ENCODE data around the gene LELP1. TPM values are rescaled to one million over a fixed set of nuclear protein-coding genes. Genes with fewer than 3 reads are reported as not detected.

The LELP1 gene
- total RNA-seq, 1 donor from 2014 or later: not detected

DNA sequence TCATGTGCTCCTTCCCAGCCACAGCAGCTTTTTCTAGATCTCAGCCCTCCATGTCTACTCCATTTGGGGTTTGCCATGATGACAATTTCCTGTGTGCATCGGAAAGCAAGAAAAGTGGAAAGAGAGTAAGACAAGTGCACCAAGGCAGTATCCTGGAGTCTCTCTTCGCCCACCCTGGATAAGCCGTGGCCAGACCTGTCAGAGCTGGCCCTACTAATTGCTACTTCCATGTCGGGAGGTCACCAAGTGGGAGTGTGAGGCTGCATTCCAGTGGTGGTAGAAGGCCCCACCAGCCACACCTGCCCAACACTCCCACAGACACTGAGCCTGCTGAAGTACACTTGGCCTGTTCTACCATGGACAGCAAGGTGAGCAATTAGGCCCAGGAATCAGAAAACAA is 42.2 kb downstream of the LELP1 start:
- H3K4me1 ChIP-seq (ENCODE audit: control insufficient read depth in 3 of 3, insufficient read depth in 3 of 3, low read length in 3 of 3): peaks cover 0 to 3% (median 0%) of the 10 kb centered on the region in 3 donors
- no peaks in the 10 kb centered on the region for H3K9me3 ChIP-seq (ENCODE audit: control insufficient read depth in 3 of 3, low read length in 3 of 3)
- H3K27ac ChIP-seq (ENCODE audit: low read depth, low read length): no peak overlapping the region
- H3K9ac ChIP-seq (ENCODE audit: low read depth in 1 of 3, low read length in 3 of 3): no peak overlapping the region
- H3K4me3 ChIP-seq (ENCODE audit: low read length in 3 of 3): no peak overlapping the region
- no peaks in the 10 kb centered on the region for H3K36me3 ChIP-seq (ENCODE audit: control insufficient read depth in 3 of 3, insufficient read depth in 3 of 3, low read length in 3 of 3)
- H3K27me3 ChIP-seq (ENCODE audit: control insufficient read depth in 3 of 3, insufficient read depth in 3 of 3, low read length in 3 of 3): peaks cover 2 to 16% (median 3%) of the 10 kb centered on the region in 3 donors

DNA sequence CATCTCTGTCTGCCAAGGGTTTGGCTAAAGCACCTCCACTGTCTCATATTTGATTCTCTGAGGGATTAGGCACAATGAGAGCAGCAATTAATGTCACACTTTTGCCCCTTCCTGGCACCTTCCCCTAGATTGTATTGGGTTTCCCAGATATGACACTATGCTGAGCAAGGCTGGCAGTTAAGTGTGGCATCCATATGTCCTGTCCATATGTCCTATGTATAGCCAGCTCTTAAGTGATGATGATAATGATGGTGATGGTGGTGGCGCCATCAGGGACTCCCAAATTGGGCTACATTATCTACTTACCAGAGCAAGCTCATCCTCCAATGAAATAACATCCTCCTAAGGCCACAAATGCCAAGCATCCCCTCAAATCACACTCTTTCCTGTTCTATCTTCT is 42.8 kb downstream of the LELP1 start:
- H3K36me3 ChIP-seq (ENCODE audit: control insufficient read depth in 3 of 3, insufficient read depth in 3 of 3, low read length in 3 of 3): no peaks in the 10 kb centered on the region
- H3K9me3 ChIP-seq (ENCODE audit: control insufficient read depth in 3 of 3, low read length in 3 of 3): no peaks in the 10 kb centered on the region
- no peak overlapping the region for H3K27ac ChIP-seq (ENCODE audit: low read depth, low read length)
- no peak overlapping the region for H3K4me3 ChIP-seq (ENCODE audit: low read length in 3 of 3)
- peaks cover 2 to 16% (median 3%) of the 10 kb centered on the region in 3 donors for H3K27me3 ChIP-seq (ENCODE audit: control insufficient read depth in 3 of 3, insufficient read depth in 3 of 3, low read length in 3 of 3)
- H3K9ac ChIP-seq (ENCODE audit: low read depth in 1 of 3, low read length in 3 of 3): no peak overlapping the region
- H3K4me1 ChIP-seq (ENCODE audit: control insufficient read depth in 3 of 3, insufficient read depth in 3 of 3, low read length in 3 of 3): peaks cover 0 to 3% (median 0%) of the 10 kb centered on the region in 3 donors

DNA sequence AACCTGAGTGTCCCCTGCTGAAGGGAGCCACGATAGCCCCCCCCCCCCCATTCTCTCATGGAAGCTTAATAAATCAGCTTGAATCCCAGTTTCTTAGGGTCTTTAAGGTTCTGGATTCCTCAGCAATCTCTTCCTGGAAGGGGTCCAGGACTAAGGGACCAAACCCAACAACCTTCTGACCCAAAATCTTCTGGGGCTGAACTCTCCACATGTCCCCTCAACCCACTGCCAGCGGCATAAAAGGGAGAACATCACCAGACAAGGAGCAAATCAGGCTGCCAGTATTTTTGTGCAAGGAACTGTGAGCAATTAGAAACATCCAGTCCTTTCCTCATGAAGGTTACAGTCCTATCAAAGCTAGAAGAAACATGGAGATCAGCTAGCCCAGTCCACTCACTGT is 43.6 kb downstream of the LELP1 start:
- Histone ChIP-seq H3K36me3 (ENCODE audit: control insufficient read depth in 3 of 3, insufficient read depth in 3 of 3, low read length in 3 of 3) (no peaks in the 10 kb centered on the region), H3K9me3 (ENCODE audit: control insufficient read depth in 3 of 3, low read length in 3 of 3) (no peaks in the 10 kb centered on the region), H3K27ac (ENCODE audit: low read depth, low read length) (no peak overlapping the region), H3K4me1 (ENCODE audit: control insufficient read depth in 3 of 3, insufficient read depth in 3 of 3, low read length in 3 of 3) (peaks cover 0 to 3% (median 0%) of the 10 kb centered on the region in 3 donors), H3K4me3 (ENCODE audit: low read length in 3 of 3) (no peak overlapping the region), H3K27me3 (ENCODE audit: control insufficient read depth in 3 of 3, insufficient read depth in 3 of 3, low read length in 3 of 3) (peaks cover 2 to 16% (median 3%) of the 10 kb centered on the region in 3 donors), H3K9ac (ENCODE audit: low read depth in 1 of 3, low read length in 3 of 3) (no peak overlapping the region)

DNA sequence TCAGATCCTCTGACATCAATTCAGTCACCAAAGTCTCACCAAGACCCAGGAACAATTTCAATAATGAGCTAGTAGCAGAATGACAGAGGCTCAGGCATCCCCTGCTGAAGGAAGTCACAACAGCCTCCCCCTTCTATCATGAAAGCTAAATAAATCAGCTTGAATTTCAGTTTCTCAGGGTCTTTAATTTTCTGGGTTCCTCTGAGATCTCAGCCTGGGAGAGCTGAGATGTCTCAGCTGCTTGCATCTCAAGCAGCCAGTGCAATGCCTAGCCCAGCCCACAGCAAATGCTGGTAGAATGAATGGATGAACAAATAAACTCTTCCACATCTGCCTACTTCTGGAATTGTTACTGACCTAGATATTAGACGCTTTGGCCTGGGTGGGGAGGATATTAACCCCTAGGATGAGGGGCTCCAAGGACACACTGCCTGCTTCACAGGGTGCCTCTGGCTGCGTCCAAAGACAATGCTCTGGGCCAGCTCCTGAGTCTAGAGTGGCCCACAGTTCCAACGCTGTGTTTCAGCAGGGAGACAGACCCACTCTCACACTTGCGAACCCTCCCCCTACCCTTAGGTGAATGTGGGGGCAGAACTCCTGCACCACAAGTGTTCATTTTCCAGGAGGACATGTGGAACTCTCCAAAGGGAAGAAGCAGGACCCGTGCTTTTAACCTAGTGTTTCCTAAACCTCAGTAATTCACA is 45.1 kb downstream of the LELP1 start:
- H3K4me1 ChIP-seq (ENCODE audit: control insufficient read depth in 3 of 3, insufficient read depth in 3 of 3, low read length in 3 of 3): peaks cover 0 to 3% (median 0%) of the 10 kb centered on the region in 3 donors
- no peaks in the 10 kb centered on the region for H3K9me3 ChIP-seq (ENCODE audit: control insufficient read depth in 3 of 3, low read length in 3 of 3)
- H3K4me3 ChIP-seq (ENCODE audit: low read length in 3 of 3): no peak overlapping the region
- H3K36me3 ChIP-seq (ENCODE audit: control insufficient read depth in 3 of 3, insufficient read depth in 3 of 3, low read length in 3 of 3): no peaks in the 10 kb centered on the region
- no peak overlapping the region for H3K9ac ChIP-seq (ENCODE audit: low read depth in 1 of 3, low read length in 3 of 3)
- H3K27ac ChIP-seq (ENCODE audit: low read depth, low read length): no peak overlapping the region
- H3K27me3 ChIP-seq (ENCODE audit: control insufficient read depth in 3 of 3, insufficient read depth in 3 of 3, low read length in 3 of 3): peaks cover 2 to 16% (median 6%) of the 10 kb centered on the region in 3 donors

GRCh38 chr1:153250166-153250565 is 46.9 kb downstream of the LELP1 start:
- peaks cover 2 to 16% (median 6%) of the 10 kb centered on the region in 3 donors for H3K27me3 ChIP-seq (ENCODE audit: control insufficient read depth in 3 of 3, insufficient read depth in 3 of 3, low read length in 3 of 3)
- no peak overlapping the region for H3K4me3 ChIP-seq (ENCODE audit: low read length in 3 of 3)
- no peaks in the 10 kb centered on the region for H3K9me3 ChIP-seq (ENCODE audit: control insufficient read depth in 3 of 3, low read length in 3 of 3)
- no peak overlapping the region for H3K27ac ChIP-seq (ENCODE audit: low read depth, low read length)
- peaks cover 0 to 3% (median 0%) of the 10 kb centered on the region in 3 donors for H3K4me1 ChIP-seq (ENCODE audit: control insufficient read depth in 3 of 3, insufficient read depth in 3 of 3, low read length in 3 of 3)
- H3K36me3 ChIP-seq (ENCODE audit: control insufficient read depth in 3 of 3, insufficient read depth in 3 of 3, low read length in 3 of 3): no peaks in the 10 kb centered on the region
- H3K9ac ChIP-seq (ENCODE audit: low read depth in 1 of 3, low read length in 3 of 3): no peak overlapping the region

DNA sequence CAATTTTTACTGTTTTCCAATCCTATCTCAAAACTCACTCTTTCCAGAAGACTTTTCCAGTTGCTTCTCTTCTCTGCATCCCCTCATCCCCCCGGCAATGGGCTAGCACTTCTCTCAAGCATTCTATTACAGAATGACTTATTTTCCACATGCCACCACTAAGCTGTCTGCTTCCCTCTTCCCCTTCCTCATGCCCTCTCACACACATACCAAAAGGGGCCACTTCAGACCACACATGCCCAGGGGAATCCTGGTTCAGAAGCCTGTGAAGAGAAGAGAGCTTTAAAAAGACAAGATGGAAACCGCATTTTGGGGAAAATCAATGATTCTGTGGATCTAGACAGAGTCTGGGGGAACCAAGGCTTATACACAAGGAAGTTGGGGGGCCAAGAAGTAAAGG is 47.9 kb downstream of the LELP1 start:
- no peak overlapping the region for H3K27ac ChIP-seq (ENCODE audit: low read depth, low read length)
- peaks cover 2 to 13% (median 6%) of the 10 kb centered on the region in 3 donors for H3K27me3 ChIP-seq (ENCODE audit: control insufficient read depth in 3 of 3, insufficient read depth in 3 of 3, low read length in 3 of 3)
- no peak overlapping the region for H3K9ac ChIP-seq (ENCODE audit: low read depth in 1 of 3, low read length in 3 of 3)
- H3K4me1 ChIP-seq (ENCODE audit: control insufficient read depth in 3 of 3, insufficient read depth in 3 of 3, low read length in 3 of 3): peaks cover 0 to 3% (median 0%) of the 10 kb centered on the region in 3 donors
- H3K36me3 ChIP-seq (ENCODE audit: control insufficient read depth in 3 of 3, insufficient read depth in 3 of 3, low read length in 3 of 3): no peaks in the 10 kb centered on the region
- no peaks in the 10 kb centered on the region for H3K9me3 ChIP-seq (ENCODE audit: control insufficient read depth in 3 of 3, low read length in 3 of 3)
- no peak overlapping the region for H3K4me3 ChIP-seq (ENCODE audit: low read length in 3 of 3)

DNA sequence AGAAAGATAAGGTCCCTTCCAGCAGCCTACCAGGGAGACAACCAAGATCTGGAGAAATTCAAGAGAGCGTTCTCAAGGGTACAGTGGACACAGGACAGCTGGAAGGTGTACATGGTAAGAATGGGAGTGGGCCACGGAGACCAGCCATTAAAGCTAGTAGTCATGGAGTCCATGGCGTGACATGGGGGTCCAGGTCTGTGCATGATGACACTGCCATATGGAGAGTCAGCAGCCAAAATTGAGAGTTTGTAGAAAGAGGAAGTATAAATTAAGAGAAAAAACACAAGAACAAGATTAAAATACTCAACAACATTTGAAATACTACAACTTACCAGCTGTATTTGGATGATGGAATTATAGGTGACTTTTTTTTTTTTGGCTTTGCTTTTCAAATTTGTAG is 48.3 kb downstream of the LELP1 start:
- Histone ChIP-seq H3K4me3 (ENCODE audit: low read length in 3 of 3) (no peak overlapping the region), H3K27ac (ENCODE audit: low read depth, low read length) (no peak overlapping the region), H3K27me3 (ENCODE audit: control insufficient read depth in 3 of 3, insufficient read depth in 3 of 3, low read length in 3 of 3) (peaks cover 2 to 11% (median 6%) of the 10 kb centered on the region in 3 donors), H3K4me1 (ENCODE audit: control insufficient read depth in 3 of 3, insufficient read depth in 3 of 3, low read length in 3 of 3) (peaks cover 0 to 3% (median 0%) of the 10 kb centered on the region in 3 donors), H3K36me3 (ENCODE audit: control insufficient read depth in 3 of 3, insufficient read depth in 3 of 3, low read length in 3 of 3) (no peaks in the 10 kb centered on the region), H3K9me3 (ENCODE audit: control insufficient read depth in 3 of 3, low read length in 3 of 3) (no peaks in the 10 kb centered on the region), H3K9ac (ENCODE audit: low read depth in 1 of 3, low read length in 3 of 3) (no peak overlapping the region)

DNA sequence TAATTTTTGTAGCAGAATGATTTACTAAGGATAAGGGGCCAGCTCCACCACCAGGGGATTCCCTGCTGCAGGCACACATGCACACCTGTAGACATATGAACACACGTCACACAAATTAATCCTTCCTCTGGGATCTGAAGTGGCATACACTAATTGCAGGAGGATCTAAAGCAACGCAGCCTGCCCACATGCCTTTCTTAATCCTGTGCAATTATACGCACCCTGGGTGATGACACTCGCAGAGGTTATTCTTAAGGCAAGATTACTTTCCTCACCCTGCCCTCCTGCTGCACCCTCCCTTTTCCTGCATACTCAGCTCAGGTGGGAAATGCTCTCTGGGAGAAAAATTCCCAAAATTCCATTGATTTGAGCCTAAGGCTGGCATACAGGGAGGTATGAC is 48.8 kb downstream of the LELP1 start:
- no peaks in the 10 kb centered on the region for H3K9me3 ChIP-seq (ENCODE audit: control insufficient read depth in 3 of 3, low read length in 3 of 3)
- no peak overlapping the region for H3K27ac ChIP-seq (ENCODE audit: low read depth, low read length)
- H3K4me1 ChIP-seq (ENCODE audit: control insufficient read depth in 3 of 3, insufficient read depth in 3 of 3, low read length in 3 of 3): peaks cover 0 to 3% (median 0%) of the 10 kb centered on the region in 3 donors
- H3K36me3 ChIP-seq (ENCODE audit: control insufficient read depth in 3 of 3, insufficient read depth in 3 of 3, low read length in 3 of 3): no peaks in the 10 kb centered on the region
- no peak overlapping the region for H3K9ac ChIP-seq (ENCODE audit: low read depth in 1 of 3, low read length in 3 of 3)
- H3K4me3 ChIP-seq (ENCODE audit: low read length in 3 of 3): no peak overlapping the region
- peaks cover under 1 to 10% (median 6%) of the 10 kb centered on the region in 3 donors for H3K27me3 ChIP-seq (ENCODE audit: control insufficient read depth in 3 of 3, insufficient read depth in 3 of 3, low read length in 3 of 3)

GRCh38 chr1:153253076-153253475 is 49.8 kb downstream of the LELP1 start:
- peaks cover 0 to 3% (median 0%) of the 10 kb centered on the region in 3 donors for H3K4me1 ChIP-seq (ENCODE audit: control insufficient read depth in 3 of 3, insufficient read depth in 3 of 3, low read length in 3 of 3)
- no peak overlapping the region for H3K27ac ChIP-seq (ENCODE audit: low read depth, low read length)
- peaks cover 2 to 6% (median 5%) of the 10 kb centered on the region in 3 donors for H3K27me3 ChIP-seq (ENCODE audit: control insufficient read depth in 3 of 3, insufficient read depth in 3 of 3, low read length in 3 of 3)
- no peaks in the 10 kb centered on the region for H3K36me3 ChIP-seq (ENCODE audit: control insufficient read depth in 3 of 3, insufficient read depth in 3 of 3, low read length in 3 of 3)
- H3K9ac ChIP-seq (ENCODE audit: low read depth in 1 of 3, low read length in 3 of 3): no peak overlapping the region
- no peak overlapping the region for H3K4me3 ChIP-seq (ENCODE audit: low read length in 3 of 3)
- H3K9me3 ChIP-seq (ENCODE audit: control insufficient read depth in 3 of 3, low read length in 3 of 3): no peaks in the 10 kb centered on the region

GRCh38 chr1:153253693-153254092 is 50.5 kb downstream of the LELP1 start:
- no peak overlapping the region for H3K27ac ChIP-seq (ENCODE audit: low read depth, low read length)
- H3K27me3 ChIP-seq (ENCODE audit: control insufficient read depth in 3 of 3, insufficient read depth in 3 of 3, low read length in 3 of 3): peaks cover 2 to 6% (median 2%) of the 10 kb centered on the region in 3 donors
- no peak overlapping the region for H3K4me3 ChIP-seq (ENCODE audit: low read length in 3 of 3)
- H3K9ac ChIP-seq (ENCODE audit: low read depth in 1 of 3, low read length in 3 of 3): no peak overlapping the region
- H3K36me3 ChIP-seq (ENCODE audit: control insufficient read depth in 3 of 3, insufficient read depth in 3 of 3, low read length in 3 of 3): no peaks in the 10 kb centered on the region
- H3K9me3 ChIP-seq (ENCODE audit: control insufficient read depth in 3 of 3, low read length in 3 of 3): no peaks in the 10 kb centered on the region
- H3K4me1 ChIP-seq (ENCODE audit: control insufficient read depth in 3 of 3, insufficient read depth in 3 of 3, low read length in 3 of 3): peaks cover 0 to 3% (median 0%) of the 10 kb centered on the region in 3 donors
